ENCODE results near the gene TEX55.

DNA sequence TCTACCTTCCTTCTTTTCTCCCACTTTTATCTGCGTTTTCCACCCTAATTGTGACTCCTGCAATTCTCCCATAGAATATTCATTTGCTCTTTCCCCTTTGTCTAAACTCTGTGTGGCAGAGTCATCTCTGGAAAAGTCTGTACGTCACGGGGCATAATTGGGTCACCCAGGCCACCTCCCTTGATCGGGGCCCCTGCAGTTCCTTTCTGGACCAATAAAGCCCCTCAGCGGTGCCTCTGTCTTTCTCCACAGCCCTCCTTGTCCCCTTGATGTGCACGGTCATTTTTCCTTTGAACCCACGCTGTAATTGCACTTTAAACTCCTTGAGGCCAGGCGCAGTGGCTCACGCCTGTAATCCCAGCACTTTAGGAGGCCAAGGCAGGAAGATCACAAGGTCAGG is 38.1 kb downstream of the TEX55 start:
- TF ChIP-seq, protein P1, sequence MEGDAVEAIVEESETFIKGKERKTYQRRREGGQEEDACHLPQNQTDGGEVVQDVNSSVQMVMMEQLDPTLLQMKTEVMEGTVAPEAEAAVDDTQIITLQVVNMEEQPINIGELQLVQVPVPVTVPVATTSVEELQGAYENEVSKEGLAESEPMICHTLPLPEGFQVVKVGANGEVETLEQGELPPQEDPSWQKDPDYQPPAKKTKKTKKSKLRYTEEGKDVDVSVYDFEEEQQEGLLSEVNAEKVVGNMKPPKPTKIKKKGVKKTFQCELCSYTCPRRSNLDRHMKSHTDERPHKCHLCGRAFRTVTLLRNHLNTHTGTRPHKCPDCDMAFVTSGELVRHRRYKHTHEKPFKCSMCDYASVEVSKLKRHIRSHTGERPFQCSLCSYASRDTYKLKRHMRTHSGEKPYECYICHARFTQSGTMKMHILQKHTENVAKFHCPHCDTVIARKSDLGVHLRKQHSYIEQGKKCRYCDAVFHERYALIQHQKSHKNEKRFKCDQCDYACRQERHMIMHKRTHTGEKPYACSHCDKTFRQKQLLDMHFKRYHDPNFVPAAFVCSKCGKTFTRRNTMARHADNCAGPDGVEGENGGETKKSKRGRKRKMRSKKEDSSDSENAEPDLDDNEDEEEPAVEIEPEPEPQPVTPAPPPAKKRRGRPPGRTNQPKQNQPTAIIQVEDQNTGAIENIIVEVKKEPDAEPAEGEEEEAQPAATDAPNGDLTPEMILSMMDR (IDR thresholded peaks at IDR 0.05; ENCODE audit: low read depth, low read length, poor library complexity, severe bottlenecking) = no peak
- TF ChIP-seq EZH2phosphoT487 (IDR thresholded peaks at IDR 0.05; ENCODE audit: borderline replicate concordance, low read length) = no peak
